CD4-positive, alpha-beta T cell treated with Interleukin-15 for 4 hours (primary cell): Measurements from ENCODE around the gene GPR42.
"Not testable (repeated sequence)": the region's sequence is repeated elsewhere in the genome, so short reads cannot be mapped to it uniquely, and the experiment has no call there.

Experiments
- DNase-seq: peaks from one replicate; pipeline ENCODE4 v3.0.0-alpha.2; 2020; ENCODE audit warnings: low spot score

The GPR42 gene

DNA sequence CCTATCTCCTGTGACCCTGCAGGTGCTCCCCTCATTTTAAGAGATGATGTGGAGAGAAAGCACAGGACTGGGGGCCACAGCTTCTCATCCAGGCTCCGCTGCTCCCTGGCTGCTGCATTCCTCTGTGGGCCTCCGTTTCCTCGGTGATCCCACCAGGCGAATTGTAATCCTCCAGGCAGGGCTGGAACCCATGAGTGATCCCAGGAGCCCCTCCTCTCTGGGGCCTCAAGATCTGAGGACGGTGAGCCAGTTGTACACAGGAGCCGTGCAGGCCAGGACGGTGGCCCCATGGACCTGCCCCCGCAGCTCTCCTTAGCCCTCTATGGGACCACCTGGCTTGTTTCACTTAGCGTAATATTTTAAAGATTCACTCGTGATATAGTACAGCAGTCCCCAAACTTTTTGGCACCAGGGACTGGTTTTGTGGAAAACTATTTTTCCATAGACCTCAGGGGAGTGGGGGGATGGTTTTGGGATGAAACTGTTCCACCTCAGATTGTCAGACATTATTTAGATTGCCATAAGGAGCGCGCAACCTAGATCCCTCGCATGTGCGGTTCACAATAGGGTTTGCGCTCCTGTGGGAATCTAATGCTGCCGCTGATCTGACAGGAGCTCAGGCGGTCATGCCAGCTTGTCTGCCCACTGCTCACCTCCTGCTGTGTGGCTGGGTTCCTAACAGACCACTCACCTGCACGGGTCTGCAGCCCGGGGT is 7.0 kb upstream of the GPR42 start:
- no peak for DNase-seq

- DNase-seq: no peak
These were observed 5.6 kb upstream of the GPR42 start for GRCh38 chr19:35365303-35365702.

DNA sequence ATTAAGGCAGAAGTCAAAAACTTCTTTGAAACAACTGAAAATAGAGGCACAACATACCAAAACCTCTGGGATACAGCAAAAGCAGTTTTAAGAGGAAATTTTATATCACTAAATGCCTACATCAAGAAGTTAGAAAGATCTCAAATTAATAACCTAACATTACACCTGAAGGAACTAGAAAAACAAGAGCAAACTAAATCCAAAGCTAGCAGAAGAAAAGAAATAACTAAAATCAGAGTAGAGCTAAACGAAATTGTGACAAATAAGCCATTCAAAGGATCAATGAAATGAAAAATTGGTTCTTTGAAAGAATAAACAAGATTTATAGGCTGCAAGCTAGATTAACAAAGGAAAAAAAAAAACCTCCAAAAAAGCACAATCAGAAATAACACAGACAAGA is 2.5 kb upstream of the GPR42 start:
- DNase-seq: no peak

DNA sequence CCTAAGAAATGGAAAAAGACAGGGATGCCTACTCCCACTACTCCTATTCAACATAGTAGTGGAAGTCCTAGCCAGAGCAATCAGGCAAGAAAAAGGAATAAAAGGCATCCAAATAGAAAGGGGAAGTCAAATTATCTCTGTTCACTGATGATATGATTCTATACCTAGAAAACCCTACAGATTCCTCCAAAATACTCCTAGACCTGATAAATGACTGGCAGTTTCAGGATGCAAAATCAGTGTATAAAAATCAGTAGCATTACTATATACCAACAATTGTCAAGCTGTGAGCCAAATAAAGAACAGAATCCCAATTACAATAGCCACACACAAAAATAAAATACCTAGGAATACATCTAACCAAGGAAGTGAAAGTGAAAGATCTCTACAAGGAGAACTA is 1.3 kb upstream of the GPR42 start:
- DNase-seq: no peak

- no peak for DNase-seq
These were observed 2.6 kb downstream of the GPR42 start for GRCh38 chr19:35373492-35373891.

- DNase-seq: not testable (repeated sequence)
These were observed 3.2 kb downstream of the GPR42 start for GRCh38 chr19:35374031-35374430.

DNA sequence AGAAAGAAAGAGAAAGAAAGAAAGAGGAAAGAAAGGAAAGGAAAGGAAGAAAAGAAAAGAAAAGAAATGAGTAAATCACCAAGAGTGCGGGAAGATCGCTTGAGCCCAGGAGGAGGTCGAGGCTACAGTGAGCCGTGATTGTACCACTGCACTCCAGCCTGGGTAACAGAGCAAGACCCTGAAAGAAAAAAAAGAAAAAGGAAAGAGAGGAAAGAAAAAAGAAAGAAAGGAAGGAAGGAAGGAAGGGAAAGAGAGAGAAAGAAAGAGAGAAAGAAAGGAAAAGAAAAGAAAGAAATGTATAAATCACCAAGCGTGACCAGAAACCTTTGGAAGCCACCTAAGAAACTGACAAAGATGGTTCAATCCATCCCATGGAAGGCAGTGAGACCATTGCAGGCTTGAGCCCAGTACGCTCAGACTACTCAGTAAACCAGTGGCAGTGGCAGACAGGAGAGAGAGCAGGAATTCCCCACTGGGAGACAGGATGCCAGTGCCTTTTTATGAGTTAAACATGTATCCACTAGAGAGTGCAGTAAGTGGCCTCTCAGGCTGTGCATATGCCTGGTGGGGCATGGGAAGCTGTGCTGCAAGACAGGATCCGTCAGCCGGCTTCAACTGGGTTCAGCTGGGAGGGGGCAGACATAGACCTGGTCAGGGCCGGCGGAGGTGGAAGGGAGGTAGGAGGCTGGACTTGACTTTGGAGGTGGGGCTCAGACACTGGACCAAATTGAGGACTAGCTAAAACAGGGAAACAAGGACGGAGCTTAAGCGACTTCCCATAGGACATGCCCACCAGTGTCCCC is 4.8 kb downstream of the GPR42 start:
- DNase-seq: no peak

GRCh38 chr19:35377656-35378055 is 6.8 kb downstream of the GPR42 start:
- DNase-seq: no peak

DNA sequence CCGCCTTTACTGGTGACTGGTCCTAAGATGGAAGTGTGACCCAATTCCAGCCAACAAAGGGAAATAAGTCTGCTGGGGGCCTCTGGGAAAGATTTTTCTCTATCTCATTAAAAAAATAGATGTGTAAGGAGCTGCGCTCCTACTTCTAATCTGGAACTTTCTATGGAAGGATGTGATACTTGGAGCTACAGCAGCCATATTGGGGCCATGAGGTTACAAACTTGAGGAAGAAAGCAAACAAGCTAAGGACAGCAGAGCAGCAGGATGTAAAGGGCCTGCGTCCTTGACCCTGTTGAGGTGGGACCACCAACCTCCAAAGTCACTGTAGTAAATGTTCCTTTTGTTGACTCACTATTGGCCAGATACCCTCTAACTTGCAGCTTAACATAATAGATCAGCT is 7.5 kb downstream of the GPR42 start:
- DNase-seq: no peak

GRCh38 chr19:35379545-35379944 is 8.7 kb downstream of the GPR42 start:
- not testable (repeated sequence) for DNase-seq

DNA sequence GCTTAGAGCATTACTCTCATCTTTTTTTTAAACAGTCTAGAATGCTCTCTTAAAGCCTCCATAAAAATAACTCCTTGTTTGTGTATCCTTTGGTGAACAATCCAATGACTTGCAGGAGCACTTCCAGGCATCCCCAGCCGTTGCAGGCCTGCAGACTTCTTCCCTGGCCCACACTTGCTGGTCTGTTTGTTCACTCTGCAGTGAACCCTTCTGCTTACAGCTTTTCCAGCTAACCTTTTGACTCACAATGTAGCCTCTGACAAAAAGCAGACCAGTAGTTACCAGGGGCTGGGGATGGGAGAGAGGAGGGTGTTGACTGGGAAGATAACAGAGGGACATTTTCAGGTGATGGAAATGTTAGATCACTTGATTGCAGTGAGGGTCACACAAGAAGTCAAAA is 9.1 kb downstream of the GPR42 start:
- no peak for DNase-seq

DNA sequence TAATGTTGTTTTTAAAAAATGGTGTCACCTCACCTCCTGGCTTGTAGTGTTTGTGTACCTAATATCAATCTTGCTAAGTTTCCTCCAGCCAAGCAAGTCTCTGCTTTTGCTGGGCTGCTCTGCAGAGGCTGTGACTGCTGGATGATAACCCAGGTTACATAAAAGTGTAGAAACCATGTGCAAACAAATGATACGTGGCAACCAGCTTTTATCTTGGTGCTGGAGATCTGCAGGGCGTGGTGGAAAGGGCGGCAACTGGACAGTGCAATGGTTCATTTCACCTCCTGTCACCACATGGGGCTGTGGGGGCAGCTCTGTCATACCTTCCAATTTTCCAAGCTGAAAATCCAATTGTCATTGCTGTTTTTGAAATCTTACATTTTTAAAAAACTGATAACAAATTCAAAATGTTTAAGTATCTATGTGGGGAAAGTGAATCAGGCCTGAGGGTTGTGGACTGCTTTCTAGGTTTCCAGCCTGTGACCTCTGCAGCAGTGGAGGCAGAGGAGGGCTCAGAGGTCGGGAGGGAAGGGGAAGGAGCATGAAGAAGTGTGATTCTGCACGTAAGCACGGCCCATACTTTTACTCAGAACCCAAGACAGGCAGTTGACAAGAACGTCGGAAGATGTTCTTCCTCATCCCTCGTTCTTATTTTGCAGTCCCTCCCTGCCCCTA is 9.7 kb downstream of the GPR42 start:
- DNase-seq: no peak

DNA sequence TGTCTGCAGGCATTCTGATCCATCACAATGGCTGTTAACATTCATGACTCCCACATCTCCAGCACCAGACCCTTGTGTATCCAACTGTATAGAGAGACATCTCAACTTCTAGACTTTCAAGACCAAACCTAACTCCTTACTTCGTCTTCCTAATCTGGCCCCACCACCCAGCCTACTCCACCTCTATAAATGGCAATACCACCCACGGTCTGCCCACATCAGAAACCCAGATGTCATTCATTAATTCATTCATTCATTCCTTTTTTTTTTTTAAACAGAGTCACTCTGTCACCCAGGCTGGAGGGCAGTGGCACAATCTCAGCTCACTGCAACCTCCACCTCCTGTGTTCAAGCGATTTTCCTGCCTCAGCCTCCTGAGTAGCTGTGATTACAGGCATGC is 10.4 kb downstream of the GPR42 start:
- DNase-seq: no peak

GRCh38 chr19:35381926-35382325 is 11.1 kb downstream of the GPR42 start:
- no peak for DNase-seq

GRCh38 chr19:35383536-35383935 is 12.7 kb downstream of the GPR42 start:
- DNase-seq: no peak

DNA sequence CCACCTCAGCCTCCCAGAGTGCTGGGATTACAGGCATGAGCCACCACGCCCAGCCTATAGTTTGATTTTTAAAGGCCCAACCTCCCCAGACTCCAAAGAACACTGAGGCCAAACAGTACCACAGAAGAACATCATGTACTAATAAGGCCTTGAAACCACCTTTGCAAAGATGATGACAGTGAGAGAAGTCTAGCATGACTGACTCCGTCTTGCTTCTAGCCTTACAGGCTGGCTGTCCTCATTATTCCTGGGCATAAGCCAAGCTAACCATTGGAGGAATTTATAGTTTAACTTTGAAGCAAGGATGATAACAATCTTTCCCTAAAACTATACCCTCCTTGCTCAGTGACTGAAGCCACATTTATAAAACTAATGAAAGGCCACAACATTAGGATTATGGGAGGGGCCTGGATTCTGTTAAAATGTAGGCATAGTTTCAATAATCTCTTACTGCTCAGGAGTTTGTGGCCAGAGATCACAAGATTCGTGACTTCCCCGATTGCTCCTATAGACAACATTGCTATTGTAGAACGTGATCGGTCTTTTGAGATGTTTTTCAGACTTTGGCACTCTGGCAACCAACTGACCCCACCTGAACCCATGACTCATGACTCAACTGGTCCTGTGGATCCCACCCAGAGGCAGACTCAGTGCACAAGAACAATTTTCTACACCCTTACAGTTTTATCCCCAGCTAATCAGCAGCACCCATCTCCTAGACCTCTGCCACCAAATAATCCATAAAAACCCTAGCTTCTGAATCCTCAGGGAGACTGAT is 17.6 kb downstream of the GPR42 start:
- DNase-seq: no peak

DNA sequence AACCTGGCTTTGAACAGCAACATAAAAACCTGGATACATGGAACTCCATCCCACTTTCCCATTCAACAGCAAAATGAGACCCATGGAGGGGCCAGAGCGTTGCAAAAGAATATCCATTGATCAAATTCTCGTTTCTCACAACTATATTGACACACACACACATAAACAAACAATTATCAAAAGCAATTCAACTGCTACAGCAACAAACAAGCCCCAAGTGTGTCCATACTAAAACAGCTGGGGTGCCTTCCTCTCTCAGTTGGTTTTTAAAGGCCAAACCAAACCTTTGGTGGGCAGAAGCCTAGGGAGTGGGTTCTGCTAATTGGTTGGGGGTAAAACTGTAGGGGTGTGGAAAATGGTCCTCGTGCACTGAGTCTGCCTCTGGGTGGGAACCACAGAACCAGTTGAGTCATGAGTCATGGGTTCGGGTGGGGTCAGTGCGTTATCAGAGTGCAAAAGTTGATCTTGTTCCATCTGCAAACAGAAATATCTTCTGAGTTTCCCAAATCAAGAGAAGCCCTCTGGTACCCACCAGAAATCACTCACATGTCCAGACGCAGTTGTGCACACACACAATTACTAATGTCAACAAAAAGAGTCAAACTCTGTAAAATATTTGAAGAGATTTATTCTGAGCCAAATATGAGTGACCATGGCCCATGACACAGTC is 18.5 kb downstream of the GPR42 start:
- DNase-seq: no peak

GRCh38 chr19:35392742-35393715 is 22.2 kb downstream of the GPR42 start:
- no peak for DNase-seq

DNA sequence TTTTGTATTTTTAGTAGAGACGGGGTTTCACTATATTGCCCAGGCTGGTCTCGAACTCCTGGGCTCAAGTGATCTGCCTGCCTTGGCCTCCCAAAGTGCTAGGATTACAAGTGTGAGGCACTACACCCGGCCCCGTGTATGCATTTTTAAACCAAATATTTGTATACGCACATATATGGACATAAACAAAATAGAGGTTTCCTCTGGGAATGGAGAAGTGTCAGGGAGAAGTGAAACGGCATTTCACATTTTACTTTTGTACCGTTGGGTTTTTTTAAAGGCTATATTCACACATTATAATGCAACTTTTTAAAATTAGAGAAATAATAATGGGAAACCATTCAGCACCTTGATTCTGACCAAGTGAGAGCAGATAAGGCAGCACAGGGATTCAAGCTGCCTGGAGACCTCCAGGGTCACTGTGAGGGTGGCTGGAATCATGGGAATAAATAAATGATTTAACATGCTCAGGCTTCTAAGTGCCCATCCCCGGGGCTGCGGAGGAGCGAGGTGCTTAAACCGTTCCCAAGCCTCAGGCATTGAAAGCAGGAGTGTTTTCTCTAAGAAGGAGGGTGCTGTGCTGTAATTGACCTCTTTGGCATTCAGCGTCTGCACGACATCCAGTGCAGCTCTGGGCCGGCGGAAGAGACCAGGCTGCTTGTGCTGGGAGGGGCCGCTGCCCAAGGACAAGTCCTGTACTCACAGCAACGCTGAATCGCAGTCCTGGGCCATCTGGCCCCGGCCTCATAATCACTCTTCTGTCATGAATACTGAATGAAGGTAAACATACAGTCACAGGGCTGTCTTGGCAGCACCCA is 24.7 kb downstream of the GPR42 start:
- no peak for DNase-seq
